H1 (cell line): ENCODE measurements around the gene NT5DC3. TPM values are rescaled to one million over a fixed set of nuclear protein-coding genes. Genes with fewer than 3 reads are reported as not detected.

Source experiments
- CTCF ChIA-PET: fragments of 300-600 bp; sonication (Branson Sonifier 250); formaldehyde crosslinking; loops from one replicate; lab custom pipeline; 2021; ENCODE audit not compliant: partially characterized antibody; lab: Charles Lee
- POLR2A ChIA-PET: fragments of 300-600 bp; sonication (Branson Sonifier 250); formaldehyde crosslinking; loops from one replicate; lab custom pipeline; 2021; ENCODE audit warnings: inconsistent platforms; ENCODE audit not compliant: partially characterized antibody; lab: Charles Lee
- DNase-seq, 2 experiments: peaks; one replicate each; pipeline versions ENCODE4 v3.0.0 to v3.0.0-alpha.2; 2010 to 2022; ENCODE audit warnings: low spot score in 2 of 2, low read depth in 1 of 2, mixed read lengths in 1 of 2
- FAIRE-seq: peaks from 2 replicates; lab custom pipeline; 2011; peaks lifted over from hg19 to GRCh38; lab: Jason Lieb, UNC
- H2AFZ ChIP-seq: 2 replicates; pipeline ENCODE4 v1.8.1; 2012; ENCODE audit warnings: low read length, inconsistent platforms
- H2AK5ac ChIP-seq: 2 replicates; pipeline ENCODE4 v1.6.1; 2013; ENCODE audit warnings: low read depth, low read length
- H2BK120ac ChIP-seq: replicated peaks from 2 replicates; pipeline ENCODE3; 2013; ENCODE audit warnings: low read depth, low read length, inconsistent platforms
- H2BK12ac ChIP-seq: 2 replicates; pipeline ENCODE4 v1.6.1; 2013; ENCODE audit warnings: low read depth, low read length
- H2BK15ac ChIP-seq: 2 replicates; pipeline ENCODE4 v1.6.1; 2013; ENCODE audit warnings: low read length
- H2BK20ac ChIP-seq: 2 replicates; pipeline ENCODE4 v1.6.1; 2013; ENCODE audit warnings: low read length
- H2BK5ac ChIP-seq: 2 replicates; pipeline ENCODE4 v1.6.1; 2013; ENCODE audit warnings: low read depth, low read length
- H3K14ac ChIP-seq: 2 replicates; pipeline ENCODE4 v1.6.1; 2013; ENCODE audit warnings: inconsistent platforms; ENCODE audit not compliant: insufficient read length
- H3K18ac ChIP-seq: 2 replicates; pipeline ENCODE4 v1.6.1; 2013; ENCODE audit warnings: low read length; ENCODE audit errors: extremely low read depth
- H3K23ac ChIP-seq: 2 replicates; pipeline ENCODE4 v1.6.1; 2013; ENCODE audit warnings: inconsistent platforms; ENCODE audit not compliant: insufficient read length
- H3K23me2 ChIP-seq: 2 replicates; pipeline ENCODE4 v1.6.1; 2013; ENCODE audit warnings: low read depth, low read length
- H3K27ac ChIP-seq: 2 replicates; pipeline ENCODE4 v1.6.1; 2011; ENCODE audit warnings: low read depth, low read length, inconsistent platforms
- H3K27me3 ChIP-seq, 4 experiments: replicated peaks in 1 of 4; 1 replicate in 1 of 4; 2 replicates in 3 of 4; pipeline versions ENCODE4 v1.6.1 to v1.8.1; 2011 to 2013; ENCODE audit warnings: low read length in 3 of 4, mild to moderate bottlenecking in 3 of 4, inconsistent platforms in 2 of 4, mixed read lengths in 2 of 4, moderate library complexity in 1 of 4; ENCODE audit not compliant: control insufficient read depth in 3 of 4, insufficient read depth in 3 of 4; ENCODE audit errors: extremely low read depth in 1 of 4
- H3K36me3 ChIP-seq, 4 experiments: 2 replicates each; pipeline versions ENCODE4 v1.6.1 to v1.8.1; 2011 to 2013; ENCODE audit warnings: mild to moderate bottlenecking in 4 of 4, low read length in 3 of 4, moderate library complexity in 2 of 4, control low read depth in 1 of 4, inconsistent platforms in 1 of 4; ENCODE audit not compliant: insufficient read depth in 4 of 4, control insufficient read depth in 2 of 4
- H3K4ac ChIP-seq: replicated peaks from 2 replicates; pipeline ENCODE3; 2013; ENCODE audit warnings: low read length, low read depth, mixed read lengths, inconsistent platforms; ENCODE audit not compliant: insufficient read length
- H3K4me1 ChIP-seq, 4 experiments: replicated peaks in 1 of 4; 1 replicate in 1 of 4; 2 replicates in 3 of 4; pipeline versions ENCODE4 v1.6.1 to v1.8.1; 2011 to 2013; ENCODE audit warnings: low read length in 3 of 4, inconsistent platforms in 2 of 4, mixed read lengths in 1 of 4; ENCODE audit not compliant: insufficient read depth in 4 of 4, control insufficient read depth in 3 of 4
- H3K4me2 ChIP-seq, 2 experiments: 2 replicates each; pipeline versions ENCODE4 v1.6.1 to v1.8.1; 2011 to 2013; ENCODE audit warnings: low read depth in 2 of 2, low read length in 2 of 2, control low read depth in 1 of 2, inconsistent platforms in 1 of 2, mild to moderate bottlenecking in 1 of 2; ENCODE audit not compliant: insufficient read depth in 1 of 2
- H3K4me3 ChIP-seq, 4 experiments: fragments of 200-600, 300-600 bp in 1 of 4; sonication (generic), shearing (Covaris generic), sonication (Bioruptor Twin) in 1 of 4; 2 replicates each; pipeline versions ENCODE4 v1.5.1 to v1.8.1; 2011 to 2016; ENCODE audit warnings: low read length in 4 of 4, low read depth in 3 of 4, control low read depth in 2 of 4, inconsistent platforms in 2 of 4, mild to moderate bottlenecking in 2 of 4, mixed read lengths in 1 of 4, moderate library complexity in 1 of 4; ENCODE audit not compliant: insufficient read depth in 2 of 4; ENCODE audit errors: extremely low read depth in 1 of 4
- H3K56ac ChIP-seq: replicated peaks from 2 replicates; pipeline ENCODE3; 2013; ENCODE audit warnings: low read depth, mild to moderate bottlenecking, mixed read lengths, low read length, inconsistent platforms; ENCODE audit not compliant: insufficient read length
- H3K79me1 ChIP-seq: 2 replicates; pipeline ENCODE4 v1.6.1; 2013; ENCODE audit warnings: low read depth, low read length, control low read depth
- H3K79me2 ChIP-seq, 2 experiments: 2 replicates each; pipeline versions ENCODE4 v1.6.1 to v1.8.1; 2012 to 2013; ENCODE audit warnings: low read length in 2 of 2, mild to moderate bottlenecking in 2 of 2, inconsistent platforms in 1 of 2; ENCODE audit not compliant: insufficient read depth in 2 of 2, control insufficient read depth in 1 of 2
- H3K9ac ChIP-seq, 4 experiments: replicated peaks in 1 of 4; 1 replicate in 1 of 4; 2 replicates in 3 of 4; pipeline versions ENCODE4 v1.6.1 to v1.8.1; 2011 to 2013; ENCODE audit warnings: low read depth in 3 of 4, low read length in 3 of 4, control low read depth in 2 of 4, mild to moderate bottlenecking in 2 of 4, moderate library complexity in 2 of 4, inconsistent platforms in 1 of 4; ENCODE audit errors: extremely low read depth in 1 of 4
- H3K9me3 ChIP-seq, 2 experiments: 2 replicates each; pipeline versions ENCODE4 v1.6.1 to v1.8.1; 2012 to 2013; ENCODE audit warnings: mild to moderate bottlenecking in 2 of 2, moderate library complexity in 2 of 2, control low read depth in 1 of 2, inconsistent platforms in 1 of 2, low read depth in 1 of 2, low read length in 1 of 2, mixed read lengths in 1 of 2; ENCODE audit not compliant: insufficient read depth in 2 of 2
- H4K20me1 ChIP-seq, 2 experiments: replicated peaks in 1 of 2; 2 replicates each; pipeline versions ENCODE3 to v1.8.1; 2011 to 2013; ENCODE audit warnings: inconsistent platforms in 2 of 2, low read length in 2 of 2, mild to moderate bottlenecking in 1 of 2; ENCODE audit not compliant: insufficient read depth in 2 of 2, control insufficient read depth in 1 of 2
- H4K5ac ChIP-seq: 2 replicates; pipeline ENCODE4 v1.6.1; 2013; ENCODE audit warnings: low read length, low read depth, mixed read lengths, inconsistent platforms; ENCODE audit not compliant: insufficient read length
- H4K8ac ChIP-seq: 2 replicates; pipeline ENCODE4 v1.8.0; 2013; ENCODE audit warnings: mild to moderate bottlenecking, moderate library complexity, low read length, inconsistent platforms; ENCODE audit not compliant: insufficient read depth; ENCODE audit errors: extremely low read depth
- H4K91ac ChIP-seq: replicated peaks from 2 replicates; pipeline ENCODE3; 2013; ENCODE audit warnings: low read length, mixed read lengths, inconsistent platforms; ENCODE audit not compliant: insufficient read length
- ASH2L ChIP-seq: fragments of 200-600, 300-600 bp; sonication (generic); IDR thresholded peaks from one replicate; pipeline ENCODE4 v1.7.1; 2017; ENCODE audit warnings: low read length
- BRCA1 ChIP-seq: IDR thresholded peaks from 2 replicates; pipeline ENCODE4 v1.6.1; 2012; ENCODE audit warnings: low read depth, low read length, improper control_type of control experiment
- MAFK ChIP-seq: IDR thresholded peaks from 2 replicates; pipeline ENCODE4 v1.6.1; 2012; ENCODE audit warnings: low read depth, mild to moderate bottlenecking, improper control_type of control experiment, low read length
- RAD21 ChIP-seq, 2 experiments: IDR thresholded peaks in 1 of 2; conservative IDR thresholded peaks in 1 of 2; 2 replicates each; pipeline ENCODE4 v1.6.1; 2011; ENCODE audit warnings: low read depth in 2 of 2, low read length in 2 of 2, improper control_type of control experiment in 1 of 2, inconsistent platforms in 1 of 2, mild to moderate bottlenecking in 1 of 2, moderate library complexity in 1 of 2
- RNF2 ChIP-seq: fragments of 200-900, 300-1000 bp; sonication (generic); IDR thresholded peaks from 2 replicates; pipeline ENCODE4 v1.7.1; 2016; ENCODE audit warnings: borderline replicate concordance, low read depth, mild to moderate bottlenecking, antibody characterized with exemption, low read length; ENCODE audit not compliant: poor library complexity, severe bottlenecking; ENCODE audit errors: missing control alignments
- SIRT6 ChIP-seq: IDR thresholded peaks from one replicate; pipeline ENCODE4 v1.7.1; 2012; ENCODE audit warnings: low read length, inconsistent platforms
- SP2 ChIP-seq: IDR thresholded peaks from 2 replicates; pipeline ENCODE4 v1.6.1; 2012; ENCODE audit warnings: mild to moderate bottlenecking, low read length, inconsistent platforms
- TEAD4 ChIP-seq: IDR thresholded peaks from 2 replicates; pipeline ENCODE4 v1.6.1; 2012; ENCODE audit warnings: low read depth, low read length, inconsistent platforms, mixed read lengths
- WGBS, 2 experiments: shearing (Covaris generic) in 1 of 2; methylation state at CpG; one replicate each; pipeline versions ENCODE4 v1.1.6 to v1.1.7; 2013 to 2015; ENCODE audit warnings: low lambda C conversion rate in 2 of 2, mixed read lengths in 2 of 2, inconsistent platforms in 1 of 2, low coverage in 1 of 2, missing lambda C conversion rate in 1 of 2; ENCODE audit not compliant: insufficient replicate concordance in 2 of 2, insufficient coverage in 1 of 2, insufficient read length in 1 of 2; ENCODE audit errors: extremely low coverage in 1 of 2, missing lambda C conversion rate in 1 of 2; 5-methylcytosine and 5-hydroxymethylcytosine counted together
- polyA plus RNA-seq, 7 experiments: library from polyadenylated mRNA; depleted of rRNA in 3 of 7; stranded (reverse) in 5 of 7; unstranded in 2 of 7; fragments of >200 nt in 5 of 7; fragments of 200-250 nt in 2 of 7; gene quantifications; 1 replicate in 5 of 7; 2 replicates in 1 of 7; 4 replicates in 1 of 7; pipeline versions ENCODE4 v1.2.1 to v1.2.3, GENCODE V29; 2011 to 2013; ENCODE audit warnings: missing spikeins in 2 of 7, mixed read lengths in 2 of 7
- total RNA-seq: library from RNA; stranded (reverse); fragmentation: NEBNext Ultra II Directional; extraction: Animal tissue kit (Norgen Biotek cat#: 25700); gene quantifications from 2 replicates; pipeline ENCODE4 v1.2.1, GENCODE V29; 2021
- TF ChIP-seq, protein P1 (sequence below): IDR thresholded peaks from 2 replicates; pipeline ENCODE4 v1.6.1; 2012; ENCODE audit warnings: inconsistent platforms
- TF ChIP-seq, protein P2 (sequence below), 3 experiments: IDR thresholded peaks; 1 replicate in 2 of 3; 2 replicates in 1 of 3; pipeline versions ENCODE4 v1.5.1 to v1.6.1; 2011; ENCODE audit warnings: low read length in 3 of 3, mild to moderate bottlenecking in 3 of 3, inconsistent platforms in 2 of 3, low read depth in 1 of 3, moderate library complexity in 1 of 3; ENCODE audit not compliant: insufficient read depth in 1 of 3; ENCODE audit errors: control extremely low read depth in 1 of 3

Gene NT5DC3
- total and polyA plus RNA-seq, 2 of the 8 experiments (the other 6 are each of a cell fraction or from before 2014, with no cell fraction given) = 5.4 to 14.8 TPM

DNA sequence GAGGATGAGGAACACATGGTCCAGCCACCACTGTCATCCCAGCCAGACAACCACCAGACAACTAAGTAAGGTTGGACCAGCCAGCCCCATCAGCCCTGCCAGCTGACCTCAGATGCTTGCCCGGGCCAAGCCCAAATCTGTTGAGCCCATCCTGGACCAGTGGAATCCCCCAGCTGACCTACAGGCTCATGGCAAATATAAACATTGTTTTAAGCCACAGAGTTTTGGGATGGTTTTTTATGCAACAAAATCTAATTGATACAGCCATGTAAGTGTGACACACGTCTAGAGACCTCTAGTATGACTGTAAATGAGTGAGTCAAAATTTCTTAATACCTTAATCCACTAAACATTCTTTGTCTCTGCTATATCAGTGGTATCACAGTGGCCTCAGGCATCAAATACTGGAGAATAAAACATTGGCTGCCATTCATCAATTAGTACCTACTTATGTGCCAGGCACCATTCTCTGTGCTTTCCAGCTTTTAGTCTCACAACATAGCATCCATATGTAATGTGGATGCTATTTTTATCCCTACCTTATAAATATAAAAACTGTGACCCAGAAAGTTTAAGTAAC, 24.2 kb upstream of the NT5DC3 start:
- FAIRE-seq (no peak), DNase-seq (no peak)
- Histone ChIP-seq H3K36me3 (no peaks in the 10 kb centered on the region), H3K79me1 (no peaks in the 10 kb centered on the region), H2BK15ac (no peak overlapping the region), H3K9ac (no peak overlapping the region), H3K79me2 (no peaks in the 10 kb centered on the region), H4K5ac (no peak overlapping the region), H3K9me3 (no peaks in the 10 kb centered on the region), H2BK12ac (no peak overlapping the region), H2BK20ac (no peak overlapping the region), H3K4me2 (no peak overlapping the region), H3K14ac (no peak overlapping the region), H3K4me3 (no peak overlapping the region), H4K91ac (no peak overlapping the region), H3K56ac (no peak overlapping the region), H2AFZ (no peak overlapping the region), H3K4ac (no peak overlapping the region), H3K27ac (no peak overlapping the region), H3K4me1 (no peaks in the 10 kb centered on the region), H4K20me1 (no peaks in the 10 kb centered on the region), H3K18ac (no peak overlapping the region), H2BK120ac (no peak overlapping the region), H2AK5ac (no peak overlapping the region), H3K27me3 (no peaks in the 10 kb centered on the region), H2BK5ac (no peak overlapping the region), H4K8ac (no peak overlapping the region), H3K23ac (no peak overlapping the region), H3K23me2 (no peaks in the 10 kb centered on the region)
- ChIA-PET POLR2A (no interaction called here), CTCF (interaction anchor here (1.9 kb wide), 2 partner anchors 18 to 23 kb away, joined by 5 to 7 read pairs; partner anchors contain the start of gene NT5DC3)
- WGBS, 2 experiments = 92% methylated on average over 2 of the region's 2 CpGs; no CpG with 5 or more reads in 1 of the 2 experiments
- TF ChIP-seq RNF2 = no peak
- TF ChIP-seq, protein P1, sequence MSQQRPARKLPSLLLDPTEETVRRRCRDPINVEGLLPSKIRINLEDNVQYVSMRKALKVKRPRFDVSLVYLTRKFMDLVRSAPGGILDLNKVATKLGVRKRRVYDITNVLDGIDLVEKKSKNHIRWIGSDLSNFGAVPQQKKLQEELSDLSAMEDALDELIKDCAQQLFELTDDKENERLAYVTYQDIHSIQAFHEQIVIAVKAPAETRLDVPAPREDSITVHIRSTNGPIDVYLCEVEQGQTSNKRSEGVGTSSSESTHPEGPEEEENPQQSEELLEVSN = no peak
- TF ChIP-seq TEAD4 = no peak
- TF ChIP-seq SP2 = no peak
- no peak for TF ChIP-seq RAD21 (IDR thresholded peaks at IDR 0.05 in 1 of 2, conservative IDR thresholded peaks at IDR 0.05 in 1 of 2; ENCODE audit: low read depth in 2 of 2, low read length in 2 of 2)
- TF ChIP-seq MAFK = no peak
- TF ChIP-seq, protein P2, sequence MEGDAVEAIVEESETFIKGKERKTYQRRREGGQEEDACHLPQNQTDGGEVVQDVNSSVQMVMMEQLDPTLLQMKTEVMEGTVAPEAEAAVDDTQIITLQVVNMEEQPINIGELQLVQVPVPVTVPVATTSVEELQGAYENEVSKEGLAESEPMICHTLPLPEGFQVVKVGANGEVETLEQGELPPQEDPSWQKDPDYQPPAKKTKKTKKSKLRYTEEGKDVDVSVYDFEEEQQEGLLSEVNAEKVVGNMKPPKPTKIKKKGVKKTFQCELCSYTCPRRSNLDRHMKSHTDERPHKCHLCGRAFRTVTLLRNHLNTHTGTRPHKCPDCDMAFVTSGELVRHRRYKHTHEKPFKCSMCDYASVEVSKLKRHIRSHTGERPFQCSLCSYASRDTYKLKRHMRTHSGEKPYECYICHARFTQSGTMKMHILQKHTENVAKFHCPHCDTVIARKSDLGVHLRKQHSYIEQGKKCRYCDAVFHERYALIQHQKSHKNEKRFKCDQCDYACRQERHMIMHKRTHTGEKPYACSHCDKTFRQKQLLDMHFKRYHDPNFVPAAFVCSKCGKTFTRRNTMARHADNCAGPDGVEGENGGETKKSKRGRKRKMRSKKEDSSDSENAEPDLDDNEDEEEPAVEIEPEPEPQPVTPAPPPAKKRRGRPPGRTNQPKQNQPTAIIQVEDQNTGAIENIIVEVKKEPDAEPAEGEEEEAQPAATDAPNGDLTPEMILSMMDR (IDR thresholded peaks at IDR 0.05; ENCODE audit: control extremely low read depth in 1 of 3, insufficient read depth in 1 of 3, low read depth in 1 of 3, low read length in 3 of 3) = no peak
- no peak for TF ChIP-seq BRCA1
- no peak for TF ChIP-seq SIRT6
- TF ChIP-seq ASH2L = no peak
